Measurements from ENCODE around the gene LSG1.

- TF ChIP-seq CTCF (IDR thresholded peaks at IDR 0.05) (no peak), POLR2A (IDR thresholded peaks at IDR 0.05) (no peak)
These were observed 62.4 kb downstream of the LSG1 start for GRCh38 chr3:194609601-194610000.
